Peyer's patch (tissue), 4 donors: ENCODE results near the gene AKIP1. TPM values are rescaled to one million over a fixed set of nuclear protein-coding genes. Genes with fewer than 3 reads are reported as not detected.

ENCODE experiments used
- DNase-seq, 3 donors: peaks; one replicate each; pipeline ENCODE4 v3.0.0-alpha.2; 2017 to 2019
- H3K27ac ChIP-seq, 4 donors: fragments of 200-600 bp; sonication (generic); one replicate each; pipeline ENCODE4 v1.5.1; 2016 to 2019
- H3K27me3 ChIP-seq, 2 donors: fragments of 200-600 bp; sonication (generic); one replicate each; pipeline ENCODE4 v1.5.1; 2019
- H3K36me3 ChIP-seq, 3 donors: fragments of 200-600 bp; sonication (generic); one replicate each; pipeline ENCODE4 v1.5.1; 2016 to 2019
- H3K4me1 ChIP-seq, 4 donors: fragments of 200-600 bp; sonication (generic); one replicate each; pipeline ENCODE4 v1.5.1; 2016 to 2019
- H3K4me3 ChIP-seq, 4 donors: fragments of 200-600 bp; sonication (generic); 1 replicate in 3 of 4; 2 replicates in 1 of 4; pipeline ENCODE4 v1.5.1; 2016 to 2019; ENCODE audit warnings: mild to moderate bottlenecking in 1 of 4
- H3K9me3 ChIP-seq, 4 donors: fragments of 200-600 bp; sonication (generic); one replicate each; pipeline ENCODE4 v1.5.1; 2016 to 2019; ENCODE audit warnings: mild to moderate bottlenecking in 1 of 4
- CTCF ChIP-seq, 6 experiments: fragments of 450-650 bp in 4 of 6; fragments of 200-600 bp in 2 of 6; sonication (generic) in 1 of 6; IDR thresholded peaks; one replicate each; pipeline ENCODE4 v1.5.1; 2017 to 2019; ENCODE audit warnings: antibody characterized with exemption in 6 of 6, mild to moderate bottlenecking in 3 of 6, moderate library complexity in 1 of 6
- POLR2A ChIP-seq, 2 donors: fragments of 450-650 bp; IDR thresholded peaks; one replicate each; pipeline ENCODE4 v1.5.1; 2017; ENCODE audit warnings: antibody characterized with exemption in 2 of 2, mild to moderate bottlenecking in 2 of 2, moderate library complexity in 2 of 2
- total RNA-seq, 4 donors: library from RNA; depleted of rRNA; stranded (reverse); fragments of >200 nt; gene quantifications; one replicate each; pipeline ENCODE4 v1.1.0, GENCODE V29; 2016

Gene AKIP1
- total RNA-seq, 4 donors from 2014 or later = 8.6 to 21.7 (median 12.5) TPM

GRCh38 chr11:8937659-8938058 lies 26.7 kb downstream of the AKIP1 start:
- TF ChIP-seq POLR2A (IDR thresholded peaks at IDR 0.05) (no peak), CTCF (IDR thresholded peaks at IDR 0.05) (no peak)
- no peak for DNase-seq
- Histone ChIP-seq H3K27ac (no peak overlapping the region), H3K4me1 (no peaks in the 10 kb centered on the region), H3K4me3 (no peak overlapping the region), H3K9me3 (no peaks in the 10 kb centered on the region), H3K27me3 (no peaks in the 10 kb centered on the region), H3K36me3 (no peaks in the 10 kb centered on the region)

- Histone ChIP-seq H3K27ac (no peak overlapping the region), H3K36me3 (no peaks in the 10 kb centered on the region), H3K27me3 (no peaks in the 10 kb centered on the region), H3K4me1 (no peaks in the 10 kb centered on the region), H3K9me3 (no peaks in the 10 kb centered on the region), H3K4me3 (no peak overlapping the region)
- no peak for DNase-seq
- TF ChIP-seq CTCF (IDR thresholded peaks at IDR 0.05) (no peak), POLR2A (IDR thresholded peaks at IDR 0.05) (no peak)
Measured at GRCh38 chr11:8941341-8942103, 30.5 kb downstream of the AKIP1 start.

- TF ChIP-seq CTCF (IDR thresholded peaks at IDR 0.05) = no peak
- no peak for TF ChIP-seq POLR2A (IDR thresholded peaks at IDR 0.05)
- no peaks in the 10 kb centered on the region for H3K9me3 ChIP-seq
- no peak within 1 kb of the TSS for H3K27ac ChIP-seq
- no peaks in the 10 kb centered on the region for H3K27me3 ChIP-seq
- H3K4me3 ChIP-seq = no peak within 1 kb of the TSS
- H3K36me3 ChIP-seq = peaks cover 0 to 5% (median 0%) of the 10 kb centered on the region in 3 donors
- DNase-seq = no peak
- H3K4me1 ChIP-seq = no peaks in the 10 kb centered on the region
Measured at GRCh38 chr11:8942518-8943066, 31.6 kb downstream of the AKIP1 start, which contains the start of gene ASCL3. Gene ASCL3 (minus strand): TSS chr11:8943016. CDS start chr11:8938161, 4,855 bp downstream.

GRCh38 chr11:8947230-8947943 lies 36.4 kb downstream of the AKIP1 start:
- Histone ChIP-seq H3K27ac (no peak overlapping the region), H3K27me3 (no peaks in the 10 kb centered on the region), H3K4me1 (no peaks in the 10 kb centered on the region), H3K4me3 (no peak overlapping the region), H3K36me3 (peaks cover 0 to 47% (median 0%) of the 10 kb centered on the region in 3 donors), H3K9me3 (no peaks in the 10 kb centered on the region)
- TF ChIP-seq CTCF (IDR thresholded peaks at IDR 0.05) (no peak), POLR2A (IDR thresholded peaks at IDR 0.05) (no peak)
- DNase-seq = no peak

- Histone ChIP-seq H3K4me1 (no peaks in the 10 kb centered on the region), H3K36me3 (peaks cover 0 to 62% (median 0%) of the 10 kb centered on the region in 3 donors), H3K4me3 (no peak overlapping the region), H3K27me3 (no peaks in the 10 kb centered on the region), H3K27ac (no peak overlapping the region), H3K9me3 (no peaks in the 10 kb centered on the region)
- no peak for TF ChIP-seq CTCF (IDR thresholded peaks at IDR 0.05)
- DNase-seq = no peak
Measured at GRCh38 chr11:8948886-8949285, 37.9 kb downstream of the AKIP1 start.
